Measurements from ENCODE around the gene PTGFRN. TPM values are rescaled to one million over a fixed set of nuclear protein-coding genes. Genes with fewer than 3 reads are reported as not detected.

PTGFRN gene
- total RNA-seq, 1 donor from 2014 or later, result 76.4 TPM

DNA sequence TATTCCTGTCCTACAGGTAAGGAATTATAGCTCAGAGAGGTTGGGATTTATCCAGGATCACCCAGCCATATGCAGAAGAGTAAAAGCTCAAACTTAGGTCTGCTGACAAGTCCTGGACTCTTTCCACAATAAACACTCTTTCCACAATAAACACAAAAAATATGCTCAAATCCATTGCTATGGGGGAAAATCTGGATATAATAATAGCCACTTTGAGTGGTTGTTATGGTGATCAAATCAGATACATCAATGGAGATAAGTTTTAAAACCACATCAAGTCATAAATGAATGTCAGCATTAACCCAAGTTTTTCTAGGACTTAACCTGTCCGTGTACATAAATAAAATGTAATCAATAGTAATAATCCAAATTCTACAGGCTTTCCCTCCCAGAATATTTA lies 128.1 kb downstream of the PTGFRN start:
- no peak for DNase-seq

GRCh38 chr1:117038236-117038635 lies 128.5 kb downstream of the PTGFRN start:
- DNase-seq, result no peak

Other genes starting within 250 kb of the PTGFRN start
- 24.8 and 29.4 TPM in 2 replicates for gene IGSF3, start 242.2 kb upstream of the PTGFRN start, total RNA-seq
- not detected in 2 replicates for gene CD2, start 155.5 kb upstream of the PTGFRN start, total RNA-seq
- gene CD101, start 91.8 kb downstream of the PTGFRN start, total RNA-seq, result 0.17 and 0.19 TPM in 2 replicates
- 14.3 and 21.9 TPM in 2 replicates for gene TTF2, start 150.4 kb downstream of the PTGFRN start, total RNA-seq
- gene TRIM45, start 211.8 kb downstream of the PTGFRN start, total RNA-seq, result 0.84 and 1.7 TPM in 2 replicates